HL-60/S4 treated with phorbol 12-myristate 13-acetate at 8.2 ng/mL for 4 days and 3 days (cell line): ENCODE results near the gene ZAP70.

Source experiments
- in situ Hi-C: fragments of 300-500 bp; cut with MboI; formaldehyde crosslinking; loops from 2 replicates; pipeline ENCODE4 v1.15.0; 2022; ENCODE audit warnings: low sequenced_read_pairs

ZAP70 gene

GRCh38 chr2:97745474-97746174 is 32.2 kb downstream of the ZAP70 start:
- in situ Hi-C loops: no loop called here

- in situ Hi-C loops: no loop called here
Measured at GRCh38 chr2:97747285-97747684, 33.9 kb downstream of the ZAP70 start.

DNA sequence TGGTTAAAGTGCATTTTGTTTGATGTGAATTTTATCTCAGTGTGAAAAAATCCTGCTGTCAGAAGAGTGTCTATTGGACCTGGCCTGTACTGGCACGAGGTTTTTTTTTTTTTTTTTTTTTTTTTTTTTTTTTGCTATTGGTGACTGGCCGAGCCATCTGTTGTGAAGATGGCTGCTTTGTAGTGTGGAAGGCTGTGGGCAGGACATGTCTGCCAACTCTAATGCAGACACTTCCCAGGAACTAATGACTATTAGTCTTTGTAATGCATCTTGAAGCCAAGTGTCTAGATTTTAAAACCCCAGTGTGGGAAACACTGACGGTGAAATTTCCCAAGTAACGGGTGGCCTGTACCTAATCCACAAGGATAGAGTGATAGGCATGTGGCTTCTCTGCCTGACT is 34.3 kb downstream of the ZAP70 start:
- in situ Hi-C loops: no loop called here

DNA sequence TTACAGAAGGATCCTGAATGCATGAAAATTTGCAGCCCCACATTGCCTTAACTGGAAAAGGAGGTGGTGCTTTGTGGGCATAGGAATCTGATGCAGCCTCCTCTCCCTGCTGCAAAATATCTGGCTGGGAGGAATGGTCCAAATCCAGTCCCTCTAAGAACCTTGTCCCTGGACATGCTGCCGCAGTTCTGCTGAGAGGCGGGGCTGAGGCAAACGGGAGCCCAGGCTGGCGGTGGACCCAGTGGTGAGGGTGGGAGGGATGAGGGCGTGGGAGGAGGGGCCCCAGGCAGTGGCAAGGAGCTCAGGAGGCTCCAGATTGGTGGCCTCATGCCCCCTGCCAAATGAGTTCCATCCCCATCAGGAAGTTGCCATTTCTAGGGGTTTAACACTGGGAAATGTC is 36.2 kb downstream of the ZAP70 start:
- in situ Hi-C loops: no loop called here

GRCh38 chr2:97750017-97750416 is 36.6 kb downstream of the ZAP70 start:
- in situ Hi-C loops: loop anchor here (25.0 kb wide), 1 partner anchor 1688 kb away; no protein-coding TSS in a partner anchor

- in situ Hi-C loops: loop anchor here (25.0 kb wide), 1 partner anchor 1689 kb away; no protein-coding TSS in a partner anchor
Measured at GRCh38 chr2:97751752-97752151, 38.4 kb downstream of the ZAP70 start.

DNA sequence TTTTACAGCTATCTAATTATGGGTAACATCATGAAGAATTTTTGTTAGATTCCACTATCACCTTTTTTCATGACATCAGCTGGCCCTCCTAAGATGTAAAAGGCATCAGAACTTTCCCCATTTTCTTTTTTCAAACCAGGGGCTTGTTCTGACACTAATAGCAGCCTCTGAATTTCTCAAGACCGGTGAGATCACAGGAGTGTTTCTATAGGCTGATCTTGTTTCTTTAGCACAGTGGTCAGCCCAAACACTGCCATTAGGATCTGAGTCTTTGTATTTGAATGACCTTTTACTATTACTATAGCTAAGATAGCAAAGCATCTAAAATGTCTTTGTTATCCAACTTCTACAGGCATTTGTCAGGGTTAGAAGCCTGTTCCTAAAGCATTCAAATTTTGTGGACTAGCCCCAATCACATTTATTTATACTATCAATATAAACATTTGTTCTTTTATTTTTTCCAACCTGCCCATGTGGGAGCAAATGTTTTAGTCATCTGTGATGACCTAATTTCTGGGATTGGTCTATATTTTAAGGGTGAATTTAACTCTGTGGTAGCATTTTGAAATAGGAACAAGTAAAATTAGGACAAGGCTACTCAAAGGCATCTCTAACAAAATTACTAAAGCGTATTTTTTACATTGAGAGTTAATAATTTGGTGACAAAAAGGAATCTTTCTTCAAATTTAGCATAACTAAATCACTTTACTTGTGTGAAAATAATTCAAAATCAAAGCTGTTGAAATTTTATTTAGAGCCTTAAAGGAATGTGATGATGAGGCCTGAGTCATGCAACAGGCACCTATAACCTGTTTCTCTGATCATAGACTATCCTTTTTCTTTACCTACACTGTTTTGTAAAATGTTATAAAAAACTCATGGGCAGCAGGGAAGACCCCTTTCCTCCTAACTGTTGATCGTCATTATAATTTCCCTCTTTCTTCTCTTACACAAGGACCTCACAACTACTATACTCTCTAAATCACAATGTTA is 39.3 kb downstream of the ZAP70 start:
- in situ Hi-C loops: loop anchor here (25.0 kb wide), 1 partner anchor 1690 kb away; no protein-coding TSS in a partner anchor

- in situ Hi-C loops: loop anchor here (25.0 kb wide), 1 partner anchor 1693 kb away; no protein-coding TSS in a partner anchor
Measured at GRCh38 chr2:97754690-97755346, 41.4 kb downstream of the ZAP70 start.

DNA sequence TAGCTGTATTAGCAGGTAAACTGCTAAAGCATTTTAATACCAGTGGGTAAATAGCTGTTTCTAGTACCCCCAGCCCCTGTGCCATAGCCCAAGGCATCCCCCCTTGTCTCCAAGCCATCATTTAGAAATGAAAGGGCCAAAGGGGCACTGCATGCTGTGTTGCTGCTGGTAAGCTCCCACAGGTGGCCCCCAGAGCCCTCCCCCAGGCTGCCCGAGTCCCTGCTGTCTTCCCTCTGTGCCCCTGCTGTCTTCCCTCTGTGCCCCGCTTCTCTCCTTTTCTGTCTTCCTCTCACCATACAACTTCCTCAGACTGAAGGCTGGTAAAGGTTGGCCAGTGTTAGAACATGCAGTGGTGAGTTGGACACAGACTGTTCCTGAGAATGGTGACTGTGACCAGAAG is 42.1 kb downstream of the ZAP70 start:
- in situ Hi-C loops: loop anchor here (25.0 kb wide), 1 partner anchor 1693 kb away; no protein-coding TSS in a partner anchor

DNA sequence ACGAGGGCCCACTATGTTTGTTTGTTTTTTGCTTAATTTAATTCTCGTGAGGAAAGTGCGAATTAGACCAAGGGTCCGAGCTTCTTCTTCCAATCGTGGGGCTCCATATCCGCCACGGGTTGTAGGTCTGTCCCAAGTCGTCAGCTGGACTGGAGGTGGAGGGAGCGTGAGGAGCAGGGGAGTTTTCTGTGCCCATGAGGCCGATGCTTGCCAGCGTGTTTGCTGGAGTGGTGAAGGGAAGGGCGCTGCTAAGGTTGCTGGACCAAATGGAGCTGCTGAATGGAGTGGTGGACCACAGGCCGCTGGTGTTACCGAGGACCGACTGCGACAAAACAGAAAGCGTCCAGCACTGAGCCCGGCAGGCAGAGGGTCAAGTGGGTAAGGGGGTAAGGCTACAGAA is 43.7 kb downstream of the ZAP70 start:
- in situ Hi-C loops: loop anchor here (25.0 kb wide), 1 partner anchor 1695 kb away; no protein-coding TSS in a partner anchor

- in situ Hi-C loops: loop anchor here (25.0 kb wide), 1 partner anchor 1696 kb away; no protein-coding TSS in a partner anchor
Measured at GRCh38 chr2:97758131-97758705, 44.8 kb downstream of the ZAP70 start.

DNA sequence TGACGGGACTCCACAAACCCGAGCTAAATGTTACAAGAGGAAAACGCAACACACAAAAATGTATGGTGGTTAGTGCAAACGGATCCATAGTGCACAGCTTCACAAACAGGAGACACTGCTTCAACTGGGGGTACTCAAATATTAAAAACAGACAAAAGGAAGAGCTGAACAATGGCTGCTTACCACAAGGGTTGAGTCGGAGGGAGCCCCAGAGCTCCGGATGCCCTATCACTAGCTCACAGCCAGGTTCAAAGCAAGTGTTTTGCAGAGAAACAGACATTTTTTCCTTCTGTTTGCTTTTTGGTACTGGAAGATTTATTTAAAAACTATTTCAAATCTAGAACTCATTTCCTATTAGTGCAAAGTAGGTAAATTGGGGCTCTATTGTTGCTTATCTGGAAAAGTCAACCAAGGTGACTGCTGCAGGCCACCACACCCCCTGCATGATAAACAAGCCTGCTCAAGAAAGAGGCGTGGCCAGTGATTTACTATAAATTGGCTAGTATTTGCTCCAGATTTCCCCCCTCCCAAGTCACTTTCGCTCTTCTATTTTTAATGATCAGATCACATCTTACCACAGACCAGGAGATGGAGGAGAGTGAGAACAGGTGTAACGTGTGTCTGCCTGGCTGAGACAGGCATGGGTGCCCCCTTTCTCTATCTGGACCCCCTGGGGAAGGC is 46.5 kb downstream of the ZAP70 start:
- in situ Hi-C loops: loop anchor here (25.0 kb wide), 1 partner anchor 1698 kb away; no protein-coding TSS in a partner anchor

DNA sequence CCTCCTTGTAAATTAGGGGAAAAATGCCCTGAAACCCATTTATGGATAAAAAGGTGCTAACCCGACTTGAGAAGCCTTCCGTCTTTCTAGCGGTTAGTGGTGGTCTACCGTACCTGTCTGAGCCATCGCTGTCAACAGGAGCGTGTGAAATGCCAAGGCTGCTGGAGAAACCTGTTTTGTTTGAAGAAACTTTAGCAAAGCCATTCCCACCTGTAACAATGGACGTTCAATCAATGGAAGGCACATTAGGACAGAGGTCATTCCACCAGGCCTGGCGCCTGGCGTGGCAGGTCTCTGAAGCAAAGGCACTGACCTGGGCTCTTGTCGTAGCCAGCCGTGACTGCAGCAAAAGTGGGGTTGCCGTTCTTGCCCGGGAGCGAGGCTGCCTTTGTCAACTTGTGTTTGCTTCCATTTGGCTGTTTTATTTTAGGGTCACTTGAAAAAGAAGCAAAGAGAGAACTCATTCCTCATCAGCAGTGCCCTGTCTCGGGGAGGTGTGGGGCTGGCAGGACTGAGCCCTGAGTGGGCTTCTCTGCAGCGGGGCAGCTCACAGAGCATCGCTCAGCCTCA is 47.2 kb downstream of the ZAP70 start:
- in situ Hi-C loops: loop anchor here (25.0 kb wide), 1 partner anchor 1698 kb away; no protein-coding TSS in a partner anchor

DNA sequence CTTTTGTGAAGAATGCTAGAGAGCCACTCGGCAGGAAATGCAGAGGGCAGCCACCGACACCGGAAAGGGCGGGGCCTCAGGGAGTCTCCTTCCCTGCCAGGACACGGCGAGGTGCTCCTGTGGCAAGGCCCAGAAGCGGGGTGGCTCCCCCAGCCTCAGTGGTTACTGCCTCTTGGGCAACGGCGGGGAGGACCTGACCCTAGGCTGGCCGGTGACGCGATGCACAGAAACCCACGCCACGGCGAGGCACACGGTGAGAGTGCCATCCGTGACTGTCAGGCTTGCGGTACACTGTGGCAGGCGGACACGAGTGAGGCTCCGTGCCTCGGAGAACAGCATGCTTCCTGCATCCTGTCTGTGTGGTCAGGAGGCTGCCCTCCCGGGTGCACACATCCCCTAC is 47.8 kb downstream of the ZAP70 start:
- in situ Hi-C loops: loop anchor here (25.0 kb wide), 1 partner anchor 1699 kb away; no protein-coding TSS in a partner anchor

GRCh38 chr2:97763176-97763845 is 49.9 kb downstream of the ZAP70 start:
- in situ Hi-C loops: loop anchor here (25.0 kb wide), 1 partner anchor 1701 kb away; no protein-coding TSS in a partner anchor

DNA sequence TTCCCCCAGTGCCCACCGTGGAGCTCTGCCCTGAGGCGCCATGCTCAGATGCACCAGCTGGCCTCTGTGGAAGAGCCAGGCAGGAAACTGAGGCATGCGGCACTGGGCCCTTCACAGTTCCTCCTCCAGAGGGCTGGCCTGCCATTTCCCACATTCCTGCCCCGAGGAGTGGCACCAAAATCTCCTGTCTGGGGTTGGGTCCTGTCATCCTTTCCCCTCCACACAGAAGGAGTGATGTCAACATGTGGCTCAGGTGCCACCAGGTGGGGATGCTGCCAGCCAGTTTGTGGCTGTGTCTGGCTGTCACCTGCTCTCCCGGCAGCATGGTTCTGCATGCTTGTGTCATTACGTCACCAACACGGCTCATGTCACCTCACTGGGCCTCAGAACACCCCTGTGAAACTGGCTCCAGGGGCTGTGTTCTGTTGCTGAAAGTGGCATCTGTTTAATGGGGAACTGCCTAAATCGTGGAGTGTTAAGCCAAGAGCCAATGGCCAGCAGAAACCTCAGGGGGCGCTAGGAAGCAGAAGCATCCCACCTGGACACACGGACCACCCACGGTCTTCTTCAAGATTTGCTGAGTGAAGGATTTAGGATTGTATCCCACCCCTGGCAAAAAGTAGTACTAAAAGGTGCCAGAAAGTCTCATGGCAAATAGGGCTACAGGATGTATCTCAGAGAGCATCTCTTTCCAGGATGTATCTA is 51.3 kb downstream of the ZAP70 start:
- in situ Hi-C loops: loop anchor here (25.0 kb wide), 1 partner anchor 1702 kb away; no protein-coding TSS in a partner anchor

- in situ Hi-C loops: loop anchor here (25.0 kb wide), 1 partner anchor 1704 kb away; no protein-coding TSS in a partner anchor
Measured at GRCh38 chr2:97765933-97766332, 52.6 kb downstream of the ZAP70 start.

DNA sequence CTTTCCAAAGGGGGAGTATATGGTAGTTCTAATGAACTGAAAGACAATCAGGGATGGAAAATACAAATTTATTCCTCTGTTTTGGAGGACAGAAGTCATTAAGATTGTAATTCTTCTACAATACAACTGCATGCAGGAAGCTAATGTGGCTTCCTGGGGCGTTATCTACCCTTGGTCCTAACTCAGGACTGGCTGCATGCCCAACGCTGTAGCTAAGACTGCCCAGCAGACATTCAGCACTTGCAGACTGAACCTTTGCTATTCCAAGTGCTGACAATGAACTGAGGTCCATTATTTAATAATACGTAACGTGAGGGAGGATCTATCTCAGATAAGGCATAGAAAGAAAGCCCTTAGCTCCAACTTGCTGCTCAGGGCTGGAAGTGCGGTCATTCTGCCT is 53.2 kb downstream of the ZAP70 start:
- in situ Hi-C loops: loop anchor here (25.0 kb wide), 1 partner anchor 1704 kb away; no protein-coding TSS in a partner anchor
